ENCODE data around the gene TSPYL2. TPM values are rescaled to one million over a fixed set of nuclear protein-coding genes. Genes with fewer than 3 reads are reported as not detected.

The TSPYL2 gene
- total RNA-seq, 2 donors from 2014 or later = 16.6 to 25.1 TPM

GRCh38 chrX:53084043-53084570 lies 1.9 kb downstream of the TSPYL2 start:
- DNase-seq = no peak
- Histone ChIP-seq H3K4me1 (ENCODE audit: control insufficient read depth, insufficient read depth, low read length) (no peaks in the 10 kb centered on the region), H3K27me3 (ENCODE audit: control insufficient read depth, insufficient read depth, low read length, poor library complexity, severe bottlenecking) (no peaks in the 10 kb centered on the region), H3K27ac (ENCODE audit: low read depth, low read length) (no peak overlapping the region), H3K9me3 (ENCODE audit: control insufficient read depth, low read length) (no peaks in the 10 kb centered on the region), H3K4me3 (ENCODE audit: low read length) (peak overlapping the region; percentile 82), H3K36me3 (ENCODE audit: control insufficient read depth, insufficient read depth, low read length) (peaks cover 22% of the 10 kb centered on the region), H3K9ac (ENCODE audit: extremely low read depth, low read length, poor library complexity, severe bottlenecking) (no peak overlapping the region)
- TF ChIP-seq CTCF (conservative IDR thresholded peaks at IDR 0.05) = no peak
- Mint-ChIP-seq H3K36me3 (ENCODE audit: low read depth) (peaks cover 28% of the 10 kb centered on the region), H3K9me3 (peaks cover 63% of the 10 kb centered on the region), H3K27me3 (ENCODE audit: insufficient read depth) (no peaks in the 10 kb centered on the region), H3K27ac (no peak overlapping the region), H3K4me3 (no peak overlapping the region), H3K4me1 (peaks cover 8% of the 10 kb centered on the region)
- WGBS, 2 experiments (ENCODE audit: insufficient coverage in 1 of 2, insufficient read length in 1 of 2) = 88% methylated on average over 3 of the region's 4 CpGs; no CpG with 5 or more reads in 1 of the 2 experiments

- no peak overlapping the region for H3K4me3 ChIP-seq (ENCODE audit: low read length)
- H3K27me3 ChIP-seq (ENCODE audit: control insufficient read depth, insufficient read depth, low read length, poor library complexity, severe bottlenecking) = no peaks in the 10 kb centered on the region
- no peaks in the 10 kb centered on the region for H3K27me3 Mint-ChIP-seq (ENCODE audit: insufficient read depth)
- no peak overlapping the region for H3K9ac ChIP-seq (ENCODE audit: extremely low read depth, low read length, poor library complexity, severe bottlenecking)
- no peaks in the 10 kb centered on the region for H3K4me1 ChIP-seq (ENCODE audit: control insufficient read depth, insufficient read depth, low read length)
- H3K9me3 ChIP-seq (ENCODE audit: control insufficient read depth, low read length) = no peaks in the 10 kb centered on the region
- no peak for TF ChIP-seq CTCF (conservative IDR thresholded peaks at IDR 0.05)
- H3K27ac ChIP-seq (ENCODE audit: low read depth, low read length) = no peak overlapping the region
- 88 to 100% methylated on average over 1 to 9 of the region's 9 CpGs for WGBS, 2 experiments (ENCODE audit: insufficient coverage in 1 of 2, insufficient read length in 1 of 2)
- H3K4me1 Mint-ChIP-seq = peaks cover 8% of the 10 kb centered on the region
- no peak overlapping the region for H3K27ac Mint-ChIP-seq
- H3K36me3 Mint-ChIP-seq (ENCODE audit: low read depth) = peaks cover 28% of the 10 kb centered on the region
- no peak overlapping the region for H3K4me3 Mint-ChIP-seq
- no peak for DNase-seq
- H3K36me3 ChIP-seq (ENCODE audit: control insufficient read depth, insufficient read depth, low read length) = peaks cover 22% of the 10 kb centered on the region
- peaks cover 62% of the 10 kb centered on the region for H3K9me3 Mint-ChIP-seq
Observed at GRCh38 chrX:53084863-53085262, 2.7 kb downstream of the TSPYL2 start.

- Mint-ChIP-seq H3K4me1 (peaks cover 6% of the 10 kb centered on the region), H3K4me3 (no peak overlapping the region), H3K9me3 (peaks cover 63% of the 10 kb centered on the region), H3K36me3 (ENCODE audit: low read depth) (peaks cover 28% of the 10 kb centered on the region), H3K27ac (no peak overlapping the region), H3K27me3 (ENCODE audit: insufficient read depth) (no peaks in the 10 kb centered on the region)
- H3K9ac ChIP-seq (ENCODE audit: extremely low read depth, low read length, poor library complexity, severe bottlenecking) = no peak overlapping the region
- H3K4me1 ChIP-seq (ENCODE audit: control insufficient read depth, insufficient read depth, low read length) = no peaks in the 10 kb centered on the region
- H3K27me3 ChIP-seq (ENCODE audit: control insufficient read depth, insufficient read depth, low read length, poor library complexity, severe bottlenecking) = no peaks in the 10 kb centered on the region
- H3K4me3 ChIP-seq (ENCODE audit: low read length) = no peak overlapping the region
- H3K27ac ChIP-seq (ENCODE audit: low read depth, low read length) = no peak overlapping the region
- no peak for TF ChIP-seq CTCF (conservative IDR thresholded peaks at IDR 0.05)
- peaks cover 22% of the 10 kb centered on the region for H3K36me3 ChIP-seq (ENCODE audit: control insufficient read depth, insufficient read depth, low read length)
- no peaks in the 10 kb centered on the region for H3K9me3 ChIP-seq (ENCODE audit: control insufficient read depth, low read length)
- WGBS, 2 experiments (ENCODE audit: insufficient coverage in 1 of 2, insufficient read length in 1 of 2) = 92 to 93% methylated on average over 12 to 17 of the region's 17 CpGs
- DNase-seq = no peak
Observed at GRCh38 chrX:53085661-53086229, 3.6 kb downstream of the TSPYL2 start.
